ENCODE results near the gene TTC13. TPM values are rescaled to one million over a fixed set of nuclear protein-coding genes. Genes with fewer than 3 reads are reported as not detected.

TTC13 gene
- total and polyA plus RNA-seq, 10 of the 15 experiments (the other 5 are each of a cell fraction or from before 2014, with no cell fraction given), result 5.8 to 30.8 (median 18.5) TPM

DNA sequence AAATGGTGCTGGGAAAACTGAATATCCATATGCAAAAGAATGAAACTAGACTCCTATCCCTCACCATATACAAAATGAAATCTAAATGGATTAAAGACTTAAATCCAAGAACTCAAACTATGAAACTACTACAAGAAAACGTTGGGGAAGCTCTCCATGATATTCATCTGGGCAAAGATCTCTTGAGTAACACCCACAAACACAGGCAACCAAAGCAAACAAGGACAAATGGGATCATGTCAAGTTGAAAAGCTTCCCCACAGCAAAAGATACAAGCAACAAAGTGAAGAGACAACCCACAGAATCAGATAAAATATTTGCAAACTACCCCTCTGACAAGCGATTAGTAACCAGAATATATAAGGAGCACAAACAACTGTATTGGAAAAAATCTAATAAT lies 13.8 kb downstream of the TTC13 start:
- 48% methylated on average over 2 of the region's 2 CpGs for WGBS (ENCODE audit: insufficient coverage, insufficient replicate concordance, low lambda C conversion rate, missing lambda C conversion rate)
- intact Hi-C loops (cut with micrococcal nuclease; ENCODE audit: unreplicated experiment) (no loop called here), in situ Hi-C loops (cut with MboI) (no loop called here)
- FAIRE-seq (no peak), ATAC-seq (no peak), DNase-seq (ENCODE audit: low read depth, low spot score) (no peak)
- Histone ChIP-seq H2AFZ (ENCODE audit: control insufficient read depth, low read depth, low read length) (no peak overlapping the region), H3K4me1 (ENCODE audit: control insufficient read depth, insufficient read depth, low read length) (no peaks in the 10 kb centered on the region), H4K20me1 (ENCODE audit: control insufficient read depth, insufficient read depth) (no peaks in the 10 kb centered on the region), H3K4me3 (no peak overlapping the region), H3K9ac (ENCODE audit: control insufficient read depth, insufficient read depth, low read length) (no peak overlapping the region), H3K27me3 (replicated peaks in 1 of 2; ENCODE audit: control insufficient read depth in 2 of 2, insufficient read depth in 2 of 2, low read length in 1 of 2) (no peaks in the 10 kb centered on the region), H3K36me3 (ENCODE audit: control insufficient read depth in 2 of 2, insufficient read depth in 2 of 2, low read length in 1 of 2) (0 out of 4 replicates have a peak, but pooled peaks cover 0 to under 1% of the 10 kb centered on the region in 2 experiments), H3K27ac (ENCODE audit: control insufficient read depth, insufficient read depth) (no peak overlapping the region), H3K9me3 (replicated peaks; ENCODE audit: control insufficient read depth, insufficient read depth, low read length) (no peaks in the 10 kb centered on the region), H3K79me2 (ENCODE audit: control insufficient read depth, insufficient read depth, low read length) (no peaks in the 10 kb centered on the region), H3K4me2 (ENCODE audit: control insufficient read depth, insufficient read depth) (no peak overlapping the region)
- ChIA-PET SMC1A (ENCODE audit: uncharacterized antibody, unreplicated experiment) (interaction anchor here (0.6 kb wide), 1 partner anchor 17 kb away, joined by 4 read pairs; no protein-coding TSS in a partner anchor), RAD21 (ENCODE audit: unreplicated experiment) (no interaction called here), POLR2A (no interaction called here), CTCF (no interaction called here)
- TF ChIP-seq STAT1 (conservative IDR thresholded peaks at IDR 0.05), result no peak
- TF ChIP-seq POLR2A (IDR thresholded peaks at IDR 0.05; ENCODE audit: low read depth, low read length), result no peak
- no peak for TF ChIP-seq BCL11A (IDR thresholded peaks at IDR 0.05; ENCODE audit: low read depth, low read length)
- TF ChIP-seq, protein P1, sequence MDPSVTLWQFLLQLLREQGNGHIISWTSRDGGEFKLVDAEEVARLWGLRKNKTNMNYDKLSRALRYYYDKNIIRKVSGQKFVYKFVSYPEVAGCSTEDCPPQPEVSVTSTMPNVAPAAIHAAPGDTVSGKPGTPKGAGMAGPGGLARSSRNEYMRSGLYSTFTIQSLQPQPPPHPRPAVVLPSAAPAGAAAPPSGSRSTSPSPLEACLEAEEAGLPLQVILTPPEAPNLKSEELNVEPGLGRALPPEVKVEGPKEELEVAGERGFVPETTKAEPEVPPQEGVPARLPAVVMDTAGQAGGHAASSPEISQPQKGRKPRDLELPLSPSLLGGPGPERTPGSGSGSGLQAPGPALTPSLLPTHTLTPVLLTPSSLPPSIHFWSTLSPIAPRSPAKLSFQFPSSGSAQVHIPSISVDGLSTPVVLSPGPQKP (IDR thresholded peaks at IDR 0.05; ENCODE audit: low read depth, low read length), result no peak
- no peak for TF ChIP-seq ESRRA (IDR thresholded peaks at IDR 0.05; ENCODE audit: low read length)
- no peak for TF ChIP-seq KDM1A (IDR thresholded peaks at IDR 0.05; ENCODE audit: borderline replicate concordance)
- TF ChIP-seq CBFB (IDR thresholded peaks at IDR 0.05; ENCODE audit: low read depth), result no peak
- TF ChIP-seq CHD2 (IDR thresholded peaks at IDR 0.05; ENCODE audit: borderline replicate concordance, low read depth, low read length), result no peak
- TF ChIP-seq CREB1 (IDR thresholded peaks at IDR 0.05; ENCODE audit: low read depth), result no peak
- TF ChIP-seq ZNF384 (IDR thresholded peaks at IDR 0.05; ENCODE audit: borderline replicate concordance, low read depth, low read length), result no peak
- no peak for TF ChIP-seq SMAD1 (IDR thresholded peaks at IDR 0.05; ENCODE audit: low read depth, partially characterized antibody)
- BruUV-seq (replicated peaks), result no TSS peak

Data from GM12878 (cell line).